DMS153 treated with DMSO at 0.1 percent for 48 hours (cell line): ENCODE data around the gene FHIT.
"Not testable (repeated sequence)": the region's sequence is repeated elsewhere in the genome, so short reads cannot be mapped to it uniquely, and the experiment has no call there.

ENCODE experiments used
- DNase-seq: peaks from one replicate; lab custom pipeline; 2025; ENCODE audit not compliant: unreplicated experiment; lab: John Stamatoyannopoulos, UW

Gene FHIT

GRCh38 chr3:61008153-61008997 is 242.9 kb downstream of the FHIT start:
- DNase-seq = no peak

- no peak for DNase-seq
These were observed 245.7 kb downstream of the FHIT start for GRCh38 chr3:61005591-61005990.

- no peak for DNase-seq
These were observed 252.4 kb downstream of the FHIT start for GRCh38 chr3:60998858-60999257.

- peak; percentile 55 for DNase-seq
These were observed 258.9 kb downstream of the FHIT start for GRCh38 chr3:60992395-60992794.

GRCh38 chr3:60990442-60990730 is 260.9 kb downstream of the FHIT start:
- DNase-seq = no peak

- no peak for DNase-seq
These were observed 261.4 kb downstream of the FHIT start for GRCh38 chr3:60989626-60990441.

GRCh38 chr3:60987191-60987590 is 264.1 kb downstream of the FHIT start:
- DNase-seq = not testable (repeated sequence)

GRCh38 chr3:60986552-60986951 is 264.7 kb downstream of the FHIT start:
- DNase-seq = no peak

GRCh38 chr3:60983906-60984305 is 267.3 kb downstream of the FHIT start:
- no peak for DNase-seq

- no peak for DNase-seq
These were observed 270.9 kb downstream of the FHIT start for GRCh38 chr3:60980342-60980692.

GRCh38 chr3:60979461-60980341 is 271.6 kb downstream of the FHIT start:
- DNase-seq = no peak

- no peak for DNase-seq
These were observed 277.9 kb downstream of the FHIT start for GRCh38 chr3:60973321-60973720.

- DNase-seq = no peak
These were observed 278.7 kb downstream of the FHIT start for GRCh38 chr3:60972599-60972998.

GRCh38 chr3:60970850-60971249 is 280.4 kb downstream of the FHIT start:
- no peak for DNase-seq

GRCh38 chr3:60967141-60967540 is 284.1 kb downstream of the FHIT start:
- DNase-seq = no peak

GRCh38 chr3:60957541-60957940 is 293.7 kb downstream of the FHIT start:
- DNase-seq = no peak

GRCh38 chr3:60956729-60957128 is 294.5 kb downstream of the FHIT start:
- no peak for DNase-seq

GRCh38 chr3:60955034-60955433 is 296.2 kb downstream of the FHIT start:
- no peak for DNase-seq

- DNase-seq = no peak
These were observed 297.2 kb downstream of the FHIT start for GRCh38 chr3:60954048-60954447.

- no peak for DNase-seq
These were observed 297.9 kb downstream of the FHIT start for GRCh38 chr3:60953351-60953750.

GRCh38 chr3:60952055-60952454 is 299.2 kb downstream of the FHIT start:
- no peak for DNase-seq

- no peak for DNase-seq
These were observed 302.1 kb downstream of the FHIT start for GRCh38 chr3:60949146-60949545.
